GM12892 (cell line): ENCODE results near the gene EPS15.

Experiments used
- POLR2A ChIP-seq: IDR thresholded peaks from 2 replicates; pipeline ENCODE4 v1.6.1; 2011; ENCODE audit warnings: low read depth, low read length, control low read depth
- POLR2AphosphoS5 ChIP-seq: IDR thresholded peaks from 2 replicates; pipeline ENCODE4 v1.6.1; 2011; ENCODE audit warnings: low read depth, low read length, control low read depth
- TAF1 ChIP-seq: IDR thresholded peaks from 2 replicates; pipeline ENCODE4 v1.6.1; 2011; ENCODE audit warnings: low read depth, mild to moderate bottlenecking, control low read depth, low read length, borderline replicate concordance

DNA sequence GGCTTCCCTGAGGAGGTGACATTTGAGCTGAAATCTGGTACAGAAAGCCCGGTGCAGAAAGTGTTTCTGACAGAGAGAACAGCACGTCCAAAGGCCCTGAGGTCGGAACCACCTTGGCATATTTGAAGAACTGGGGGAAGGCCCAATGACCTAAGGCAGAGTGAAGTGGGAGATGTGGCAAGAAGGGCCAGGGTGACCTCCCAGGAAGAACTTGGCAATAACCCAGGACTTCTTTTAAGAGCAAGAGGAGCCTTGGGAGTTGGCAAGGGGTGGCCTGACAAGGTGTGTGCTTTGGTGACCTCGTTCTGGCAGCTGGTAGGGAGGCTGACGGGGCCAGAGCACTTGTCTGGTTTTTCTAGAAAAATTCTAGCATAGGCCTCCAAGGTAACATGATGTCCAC is 212.1 kb downstream of the EPS15 start:
- TF ChIP-seq POLR2A (no peak), POLR2AphosphoS5 (no peak), TAF1 (no peak)
